Bronchial epithelial cell (primary cell): Measurements from ENCODE around the gene ITSN2. TPM values are rescaled to one million over a fixed set of nuclear protein-coding genes. Genes with fewer than 3 reads are reported as not detected.
"Not testable (repeated sequence)": the region's sequence is repeated elsewhere in the genome, so short reads cannot be mapped to it uniquely, and the experiment has no call there.

Experiments
- DNase-seq: peaks from one replicate; pipeline ENCODE4 v3.0.0-alpha.2; 2010; ENCODE audit warnings: low read depth
- FAIRE-seq: peaks from 2 replicates; lab custom pipeline; 2011; peaks lifted over from hg19 to GRCh38; lab: Jason Lieb, UNC
- H3K27me3 ChIP-seq: 2 replicates; pipeline ENCODE4 v1.5.1; 2011; ENCODE audit warnings: low read length; ENCODE audit not compliant: control insufficient read depth, insufficient read depth
- H3K36me3 ChIP-seq: 2 replicates; pipeline ENCODE4 v1.5.1; 2011; ENCODE audit warnings: low read length; ENCODE audit not compliant: control insufficient read depth, insufficient read depth
- H3K4me3 ChIP-seq: 2 replicates; pipeline ENCODE4 v1.5.1; 2011; ENCODE audit warnings: mild to moderate bottlenecking, low read depth, low read length, control low read depth
- total RNA-seq: library from RNA; depleted of rRNA; stranded (reverse); fragments of >200 nt; gene quantifications from 2 replicates; pipeline ENCODE4 v1.2.1, GENCODE V29; 2014
- TF ChIP-seq, protein P1 (sequence below): IDR thresholded peaks from 2 replicates; pipeline ENCODE4 v1.5.1; 2011; ENCODE audit warnings: mild to moderate bottlenecking, moderate library complexity, low read length, control low read depth, inconsistent platforms; ENCODE audit not compliant: insufficient read depth, severe bottlenecking

ITSN2 gene
- total RNA-seq, 1 donor from 2014 or later = 26.3 TPM

DNA sequence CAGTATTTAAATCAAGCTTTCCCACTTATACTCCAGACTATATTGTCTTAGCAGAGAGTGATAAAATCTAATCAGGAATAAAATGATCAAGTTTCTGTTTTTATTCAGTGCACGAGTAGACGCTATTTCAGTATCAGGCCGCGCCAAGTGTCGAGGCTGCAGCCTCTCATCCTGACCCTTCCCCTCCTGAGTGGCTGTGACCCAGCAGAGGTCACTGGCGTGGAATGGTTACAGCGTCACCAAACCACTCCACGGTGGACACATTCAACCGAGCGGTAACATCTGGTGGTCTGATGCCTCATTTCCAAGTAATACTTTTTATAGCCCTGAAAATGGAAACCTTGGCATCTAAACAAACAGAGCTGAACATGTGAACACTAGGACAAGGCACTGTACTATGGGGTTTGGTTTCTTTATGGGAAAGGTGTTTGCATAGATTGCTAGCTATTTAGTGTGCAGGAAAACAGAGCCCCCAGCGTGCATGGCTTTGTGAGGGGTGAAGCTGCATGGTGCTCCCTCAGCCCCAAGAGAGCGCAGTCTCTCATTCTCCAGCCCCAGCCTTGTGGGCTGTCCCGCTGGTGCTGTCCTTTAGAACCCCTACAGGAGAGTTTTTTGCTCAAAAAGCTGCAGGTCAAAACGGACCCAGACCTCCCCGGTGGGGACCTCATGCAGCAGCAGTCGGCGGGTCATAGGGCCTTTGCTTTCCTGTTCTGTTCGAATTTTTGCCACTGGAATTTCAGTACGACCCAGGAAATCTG lies 157.1 kb downstream of the ITSN2 start:
- peaks cover 6% of the 10 kb centered on the region for H3K36me3 ChIP-seq
- no peak for DNase-seq
- H3K27me3 ChIP-seq = no peaks in the 10 kb centered on the region
- no peak overlapping the region for H3K4me3 ChIP-seq
- FAIRE-seq = no peak
- TF ChIP-seq, protein P1, sequence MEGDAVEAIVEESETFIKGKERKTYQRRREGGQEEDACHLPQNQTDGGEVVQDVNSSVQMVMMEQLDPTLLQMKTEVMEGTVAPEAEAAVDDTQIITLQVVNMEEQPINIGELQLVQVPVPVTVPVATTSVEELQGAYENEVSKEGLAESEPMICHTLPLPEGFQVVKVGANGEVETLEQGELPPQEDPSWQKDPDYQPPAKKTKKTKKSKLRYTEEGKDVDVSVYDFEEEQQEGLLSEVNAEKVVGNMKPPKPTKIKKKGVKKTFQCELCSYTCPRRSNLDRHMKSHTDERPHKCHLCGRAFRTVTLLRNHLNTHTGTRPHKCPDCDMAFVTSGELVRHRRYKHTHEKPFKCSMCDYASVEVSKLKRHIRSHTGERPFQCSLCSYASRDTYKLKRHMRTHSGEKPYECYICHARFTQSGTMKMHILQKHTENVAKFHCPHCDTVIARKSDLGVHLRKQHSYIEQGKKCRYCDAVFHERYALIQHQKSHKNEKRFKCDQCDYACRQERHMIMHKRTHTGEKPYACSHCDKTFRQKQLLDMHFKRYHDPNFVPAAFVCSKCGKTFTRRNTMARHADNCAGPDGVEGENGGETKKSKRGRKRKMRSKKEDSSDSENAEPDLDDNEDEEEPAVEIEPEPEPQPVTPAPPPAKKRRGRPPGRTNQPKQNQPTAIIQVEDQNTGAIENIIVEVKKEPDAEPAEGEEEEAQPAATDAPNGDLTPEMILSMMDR = no peak

DNA sequence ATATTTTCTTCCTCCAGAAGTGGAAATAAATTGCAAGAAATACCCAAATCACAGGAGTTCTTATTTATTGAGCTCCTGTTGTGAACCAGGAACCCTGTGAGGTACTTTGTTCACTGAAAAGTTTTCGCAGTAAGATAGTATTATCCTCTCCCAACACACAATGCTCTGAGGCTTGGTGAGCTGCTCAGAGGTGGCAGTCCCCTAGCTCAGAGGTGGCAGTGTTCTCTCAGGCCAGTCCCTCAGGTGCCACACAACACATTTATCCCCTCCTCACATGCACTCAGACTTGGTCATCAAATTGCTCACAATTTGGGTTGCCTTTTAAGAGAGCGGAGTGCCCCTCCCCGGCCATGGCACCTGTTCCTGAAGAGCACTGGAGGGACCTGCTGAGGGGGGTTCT lies 159.5 kb downstream of the ITSN2 start:
- TF ChIP-seq, protein P1 = no peak
- Histone ChIP-seq H3K27me3 (no peaks in the 10 kb centered on the region), H3K4me3 (no peak overlapping the region), H3K36me3 (peaks cover 4% of the 10 kb centered on the region)
- DNase-seq = no peak
- FAIRE-seq = no peak

DNA sequence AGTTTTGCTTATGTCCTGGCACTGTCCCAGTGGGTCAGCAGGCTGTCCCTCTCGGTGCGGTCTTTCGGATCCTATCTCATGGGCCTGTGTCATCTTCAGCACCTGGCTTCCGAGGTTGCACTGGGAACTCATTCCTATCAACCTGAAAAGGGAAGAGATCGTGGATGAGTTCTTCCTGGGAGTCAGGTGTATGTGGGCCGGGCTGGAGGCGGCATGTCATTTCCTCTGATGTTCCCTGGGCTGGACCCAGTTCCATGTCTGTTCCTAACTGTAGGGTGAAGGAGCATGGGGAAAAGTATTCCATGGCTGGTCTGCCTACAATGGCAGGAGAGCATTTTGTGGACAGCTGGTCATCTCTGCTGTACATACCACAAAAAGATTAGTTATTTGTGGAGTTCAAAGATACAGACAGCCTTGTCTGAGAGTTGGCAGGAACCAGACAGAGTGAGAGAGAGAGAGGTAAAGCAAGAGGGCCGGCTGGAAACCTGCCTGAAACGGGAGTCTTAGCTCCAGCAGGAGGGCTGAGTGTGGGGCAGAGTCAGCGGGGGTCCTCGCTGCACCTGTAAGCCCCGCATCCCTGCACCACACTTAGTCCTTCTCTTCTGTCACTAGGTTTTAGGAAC lies 160.3 kb downstream of the ITSN2 start:
- Histone ChIP-seq H3K27me3 (no peaks in the 10 kb centered on the region), H3K4me3 (no peak overlapping the region), H3K36me3 (peaks cover 4% of the 10 kb centered on the region)
- FAIRE-seq (no peak), DNase-seq (no peak)
- TF ChIP-seq, protein P1 = no peak

DNA sequence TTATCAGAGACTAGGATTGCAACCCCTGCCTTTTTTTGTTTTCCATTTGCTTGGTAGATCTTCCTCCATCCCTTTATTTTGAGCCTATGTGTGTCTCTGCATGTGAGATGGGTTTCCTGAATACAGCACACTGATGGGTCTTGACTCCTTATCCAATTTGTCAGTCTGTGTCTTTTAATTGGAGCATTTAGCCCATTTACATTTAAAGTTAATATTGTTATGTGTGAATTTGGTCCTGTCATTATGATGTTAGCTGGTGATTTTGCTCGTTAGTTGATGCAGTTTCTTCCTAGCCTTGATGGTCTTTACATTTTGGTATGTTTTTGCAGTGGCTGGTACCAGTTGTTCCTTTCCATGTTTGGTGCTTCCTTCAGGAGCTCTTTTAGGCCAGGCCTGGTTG lies 163.1 kb downstream of the ITSN2 start:
- DNase-seq, H3K4me3 ChIP-seq, FAIRE-seq, H3K27me3 ChIP-seq, H3K36me3 ChIP-seq: not testable (repeated sequence)

DNA sequence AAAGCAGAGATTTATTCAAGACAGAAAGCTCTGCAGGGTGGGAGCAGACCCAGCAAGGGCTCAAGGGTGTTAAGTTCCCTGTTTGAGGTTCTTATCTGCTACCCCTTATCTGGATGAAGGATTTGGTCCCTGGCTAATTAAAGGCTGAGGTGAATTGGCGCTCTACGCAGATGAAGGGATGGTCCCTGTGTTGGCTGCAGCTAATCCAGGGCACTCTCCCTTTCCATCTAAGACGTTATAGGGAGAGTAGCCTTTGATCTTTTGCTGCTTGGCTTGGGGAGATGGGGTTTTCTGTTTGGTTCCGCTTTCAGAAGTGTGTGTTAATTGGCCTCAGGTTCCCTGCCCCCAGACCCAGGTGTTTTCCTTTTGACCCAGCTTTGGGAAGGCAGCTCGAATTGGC lies 168.5 kb downstream of the ITSN2 start:
- Histone ChIP-seq H3K36me3 (no peaks in the 10 kb centered on the region), H3K4me3 (no peak overlapping the region), H3K27me3 (no peaks in the 10 kb centered on the region)
- TF ChIP-seq, protein P1 = no peak
- FAIRE-seq (no peak), DNase-seq (no peak)

DNA sequence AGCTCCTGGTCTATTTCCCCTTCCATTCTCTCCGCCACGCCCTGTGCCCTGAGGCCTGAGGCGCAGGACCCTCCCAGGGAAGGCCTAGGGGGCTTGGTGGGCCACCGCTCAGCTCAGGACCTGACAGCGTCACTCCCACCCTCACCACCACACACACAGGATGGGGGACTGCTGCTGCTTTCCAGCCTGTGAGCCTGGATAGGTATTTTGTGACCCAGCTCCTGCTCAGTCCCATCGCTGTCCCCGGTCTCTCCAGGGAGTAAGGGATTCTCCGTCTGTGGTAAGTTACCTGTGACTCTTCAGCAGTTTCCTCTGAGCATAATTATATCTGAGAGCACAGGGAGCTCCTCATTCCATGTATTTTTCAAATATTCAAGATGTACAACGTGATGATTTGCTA lies 169.2 kb downstream of the ITSN2 start:
- DNase-seq (no peak), FAIRE-seq (no peak)
- TF ChIP-seq, protein P1 = no peak
- Histone ChIP-seq H3K36me3 (no peaks in the 10 kb centered on the region), H3K27me3 (no peaks in the 10 kb centered on the region), H3K4me3 (no peak overlapping the region)
